ENCODE results near the gene TFDP2.

DNA sequence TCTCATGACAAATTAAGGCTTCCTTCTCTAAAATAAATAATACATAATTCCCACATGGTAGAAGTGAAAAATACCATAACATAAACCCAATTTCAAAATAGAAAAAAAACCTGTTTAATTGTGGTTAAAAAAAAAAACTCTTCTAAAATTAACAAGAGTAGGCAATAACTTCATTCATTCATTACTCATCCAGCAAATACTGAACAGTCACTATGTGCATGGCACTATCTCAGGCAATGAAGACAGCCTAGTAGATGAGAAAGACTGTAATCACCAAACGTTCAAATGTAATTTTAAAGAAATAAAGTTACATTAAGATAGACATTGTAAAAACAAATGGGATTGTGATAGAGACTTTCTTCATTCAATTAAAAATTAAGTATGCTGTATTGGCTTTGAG, 43.4 kb downstream of the TFDP2 start:
- TF ChIP-seq, protein P1, sequence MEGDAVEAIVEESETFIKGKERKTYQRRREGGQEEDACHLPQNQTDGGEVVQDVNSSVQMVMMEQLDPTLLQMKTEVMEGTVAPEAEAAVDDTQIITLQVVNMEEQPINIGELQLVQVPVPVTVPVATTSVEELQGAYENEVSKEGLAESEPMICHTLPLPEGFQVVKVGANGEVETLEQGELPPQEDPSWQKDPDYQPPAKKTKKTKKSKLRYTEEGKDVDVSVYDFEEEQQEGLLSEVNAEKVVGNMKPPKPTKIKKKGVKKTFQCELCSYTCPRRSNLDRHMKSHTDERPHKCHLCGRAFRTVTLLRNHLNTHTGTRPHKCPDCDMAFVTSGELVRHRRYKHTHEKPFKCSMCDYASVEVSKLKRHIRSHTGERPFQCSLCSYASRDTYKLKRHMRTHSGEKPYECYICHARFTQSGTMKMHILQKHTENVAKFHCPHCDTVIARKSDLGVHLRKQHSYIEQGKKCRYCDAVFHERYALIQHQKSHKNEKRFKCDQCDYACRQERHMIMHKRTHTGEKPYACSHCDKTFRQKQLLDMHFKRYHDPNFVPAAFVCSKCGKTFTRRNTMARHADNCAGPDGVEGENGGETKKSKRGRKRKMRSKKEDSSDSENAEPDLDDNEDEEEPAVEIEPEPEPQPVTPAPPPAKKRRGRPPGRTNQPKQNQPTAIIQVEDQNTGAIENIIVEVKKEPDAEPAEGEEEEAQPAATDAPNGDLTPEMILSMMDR (IDR thresholded peaks at IDR 0.05) = no peak
- TF ChIP-seq POLR2A (IDR thresholded peaks at IDR 0.05) = no peak
